K562 (cell line): ENCODE data around the gene IRAK2. TPM values are rescaled to one million over a fixed set of nuclear protein-coding genes. Genes with fewer than 3 reads are reported as not detected.
A peak's percentile ranks its signal among the peaks of the same experiment; 100 is the strongest.

Experiments
- BMI1 ChIP-seq: fragments of 150-350 bp; IDR thresholded peaks from 2 replicates; pipeline ENCODE4 v1.6.1; 2014; ENCODE audit warnings: low read length
- CEBPG ChIP-seq, 3 experiments: fragments of 200-800 bp in 1 of 3; sonication (Bioruptor generic) in 1 of 3; sonication (generic) in 1 of 3; formaldehyde crosslinking in 1 of 3; IDR thresholded peaks in 2 of 3; conservative IDR thresholded peaks in 1 of 3; 2 replicates each; pipeline versions ENCODE4 v1.6.1 to v1.8.0; 2016 to 2022; ENCODE audit warnings: missing compliant biosample characterization in 2 of 3, missing genetic modification characterization in 2 of 3, mild to moderate bottlenecking in 1 of 3, missing genetic modification reagents in 1 of 3
- FOXA3 ChIP-seq, 2 experiments: fragments of 450-650 bp in 1 of 2; sonication (generic) in 1 of 2; formaldehyde crosslinking; IDR thresholded peaks in 1 of 2; conservative IDR thresholded peaks in 1 of 2; 2 replicates each; pipeline versions ENCODE4 v1.4.0 to v1.8.0; 2020 to 2022; ENCODE audit warnings: mild to moderate bottlenecking in 2 of 2, missing genetic modification reagents in 1 of 2
- FOXK1 ChIP-seq: sonication (generic); formaldehyde crosslinking; IDR thresholded peaks from 2 replicates; pipeline ENCODE4 v1.8.0; 2022; ENCODE audit warnings: missing genetic modification reagents, mild to moderate bottlenecking, borderline replicate concordance
- HDAC8 ChIP-seq: fragments of 450-650 bp; IDR thresholded peaks from 2 replicates; pipeline ENCODE4 v1.6.1; 2016; ENCODE audit warnings: mild to moderate bottlenecking, missing genetic modification characterization, moderate library complexity, missing compliant biosample characterization
- HIVEP1 ChIP-seq: fragments of 250-450 bp; sonication (Bioruptor Pico); IDR thresholded peaks from 2 replicates; pipeline ENCODE4 v1.4.0; 2020; ENCODE audit warnings: mild to moderate bottlenecking
- HSF4 ChIP-seq: fragments of 250-450 bp; sonication (Bioruptor Pico); IDR thresholded peaks from 2 replicates; pipeline ENCODE4 v2.1.2; 2022; ENCODE audit warnings: mild to moderate bottlenecking, moderate library complexity, borderline replicate concordance
- NCOA4 ChIP-seq: fragments of 450-650 bp; IDR thresholded peaks from 2 replicates; pipeline ENCODE4 v1.6.1; 2018; ENCODE audit warnings: mild to moderate bottlenecking; ENCODE audit not compliant: partially characterized antibody
- PRMT5 ChIP-seq: sonication (generic); formaldehyde crosslinking; IDR thresholded peaks from 2 replicates; pipeline ENCODE4 v1.5.0; 2020; ENCODE audit warnings: missing genetic modification reagents
- RCOR1 ChIP-seq, 2 experiments: IDR thresholded peaks; 2 replicates each; pipeline ENCODE4 v1.6.1; 2012; ENCODE audit warnings: low read depth in 2 of 2, low read length in 2 of 2, borderline replicate concordance in 1 of 2, improper control_type of control experiment in 1 of 2
- SRSF1 ChIP-seq: fragments of 200-400 bp; formaldehyde crosslinking; IDR thresholded peaks from 2 replicates; pipeline ENCODE4 v1.6.1; 2017; ENCODE audit warnings: mild to moderate bottlenecking, low read depth, low read length, moderate library complexity
- ZFPM2 ChIP-seq: fragments of 250-450 bp; sonication (Bioruptor Pico); IDR thresholded peaks from 2 replicates; pipeline ENCODE4 v1.5.1; 2022; ENCODE audit warnings: mild to moderate bottlenecking
- ZNF24 ChIP-seq: fragments of 450-650 bp; IDR thresholded peaks from 2 replicates; pipeline ENCODE4 v1.6.1; 2016
- ZNF384 ChIP-seq: IDR thresholded peaks from 2 replicates; pipeline ENCODE4 v1.6.1; 2012; ENCODE audit warnings: low read depth, low read length, improper control_type of control experiment
- ZNF717 ChIP-seq: fragments of 250-450 bp; sonication (Bioruptor Pico); IDR thresholded peaks from 2 replicates; pipeline ENCODE4 v1.5.0; 2021
- polyA plus RNA-seq, 8 experiments: library from polyadenylated mRNA; depleted of rRNA in 4 of 8; stranded (reverse) in 5 of 8; unstranded in 3 of 8; fragments of >200 nt; fragmentation: Nextera tagmentation in 2 of 8; fragmentation: Illumina TruSeq in 1 of 8; extraction: Ambion mirVana in 2 of 8; extraction: Trizol in 1 of 8; gene quantifications; 2 replicates each; pipeline versions ENCODE4 v1.2.1 to v1.2.3, GENCODE V29; 2011 to 2014; ENCODE audit warnings: inconsistent platforms in 1 of 8, missing spikeins in 1 of 8
- total RNA-seq, 7 experiments: library from RNA; depleted of rRNA in 6 of 7; stranded (reverse); fragments of >200 nt in 6 of 7; fragmentation: Illumina TruSeq in 2 of 7; extraction: Trizol in 2 of 7; gene quantifications; 2 replicates each; pipeline versions ENCODE4 v1.2.1 to v1.2.3, GENCODE V29; 2011 to 2021; ENCODE audit warnings: low replicate concordance in 1 of 7
- TF ChIP-seq, protein P1 (sequence below): sonication (generic); formaldehyde crosslinking; IDR thresholded peaks from 2 replicates; pipeline ENCODE4 v1.8.0; 2022; ENCODE audit warnings: mild to moderate bottlenecking, missing genetic modification reagents
- TF ChIP-seq, protein P2 (sequence below): sonication (generic); formaldehyde crosslinking; IDR thresholded peaks from 2 replicates; pipeline ENCODE4 v1.8.0; 2022; ENCODE audit warnings: mild to moderate bottlenecking, low read depth, missing genetic modification reagents
- TF ChIP-seq, protein P3 (sequence below), 2 experiments: fragments of 450-650 bp in 1 of 2; IDR thresholded peaks; 2 replicates each; pipeline ENCODE4 v1.6.1; 2011 to 2017; ENCODE audit warnings: low read depth in 2 of 2, antibody characterized with exemption in 1 of 2, borderline replicate concordance in 1 of 2, low read length in 1 of 2, mild to moderate bottlenecking in 1 of 2, mixed read lengths in 1 of 2; ENCODE audit not compliant: control insufficient read depth in 1 of 2

The IRAK2 gene
- total and polyA plus RNA-seq, 9 of the 15 experiments (the other 6 are each of a cell fraction or from before 2014, with no cell fraction given) = 0.42 to 4.4 (median 2.7) TPM

DNA sequence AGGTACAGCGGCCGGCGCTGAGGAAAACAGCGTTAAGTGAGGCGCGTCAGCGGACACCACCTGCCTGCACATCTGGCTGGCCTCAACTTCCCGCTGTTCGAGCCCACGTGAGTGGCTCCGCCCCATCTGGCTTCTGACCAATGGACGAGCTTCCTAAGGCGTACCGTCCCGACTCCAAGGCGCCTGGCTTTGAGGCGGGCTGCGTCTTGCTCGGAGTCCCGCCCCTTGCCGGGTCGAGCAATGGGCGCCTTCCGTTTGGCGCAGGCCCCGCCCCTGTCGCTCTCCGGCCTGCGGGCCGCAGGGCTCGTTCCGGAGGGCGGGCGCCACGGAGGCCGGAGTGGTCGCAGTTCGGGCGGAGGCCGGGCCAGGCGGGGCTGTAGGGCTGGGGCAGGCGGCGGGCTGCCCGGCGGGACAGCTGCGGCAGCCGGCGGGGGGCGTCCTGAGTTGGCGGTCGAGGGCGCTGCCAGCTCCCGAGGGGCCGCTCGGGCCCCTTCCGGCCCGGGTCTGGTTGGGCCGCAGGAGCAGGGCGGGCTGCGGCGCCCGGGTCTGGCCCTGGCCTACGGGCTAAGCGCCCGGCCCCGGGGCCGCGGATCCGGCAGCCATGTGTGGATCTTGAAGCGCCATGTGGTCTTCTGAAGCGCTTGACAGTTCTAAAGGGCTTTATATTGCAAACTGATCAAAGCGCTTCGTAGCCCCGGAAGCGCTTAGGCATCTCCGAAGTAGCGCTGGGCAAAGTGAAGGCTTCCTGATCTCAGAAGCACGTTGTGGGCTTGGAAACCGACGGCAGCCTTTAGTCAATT is 83.7 kb downstream of the IRAK2 start, which contains the start of gene TATDN2 (continued):
- TF ChIP-seq, protein P1, sequence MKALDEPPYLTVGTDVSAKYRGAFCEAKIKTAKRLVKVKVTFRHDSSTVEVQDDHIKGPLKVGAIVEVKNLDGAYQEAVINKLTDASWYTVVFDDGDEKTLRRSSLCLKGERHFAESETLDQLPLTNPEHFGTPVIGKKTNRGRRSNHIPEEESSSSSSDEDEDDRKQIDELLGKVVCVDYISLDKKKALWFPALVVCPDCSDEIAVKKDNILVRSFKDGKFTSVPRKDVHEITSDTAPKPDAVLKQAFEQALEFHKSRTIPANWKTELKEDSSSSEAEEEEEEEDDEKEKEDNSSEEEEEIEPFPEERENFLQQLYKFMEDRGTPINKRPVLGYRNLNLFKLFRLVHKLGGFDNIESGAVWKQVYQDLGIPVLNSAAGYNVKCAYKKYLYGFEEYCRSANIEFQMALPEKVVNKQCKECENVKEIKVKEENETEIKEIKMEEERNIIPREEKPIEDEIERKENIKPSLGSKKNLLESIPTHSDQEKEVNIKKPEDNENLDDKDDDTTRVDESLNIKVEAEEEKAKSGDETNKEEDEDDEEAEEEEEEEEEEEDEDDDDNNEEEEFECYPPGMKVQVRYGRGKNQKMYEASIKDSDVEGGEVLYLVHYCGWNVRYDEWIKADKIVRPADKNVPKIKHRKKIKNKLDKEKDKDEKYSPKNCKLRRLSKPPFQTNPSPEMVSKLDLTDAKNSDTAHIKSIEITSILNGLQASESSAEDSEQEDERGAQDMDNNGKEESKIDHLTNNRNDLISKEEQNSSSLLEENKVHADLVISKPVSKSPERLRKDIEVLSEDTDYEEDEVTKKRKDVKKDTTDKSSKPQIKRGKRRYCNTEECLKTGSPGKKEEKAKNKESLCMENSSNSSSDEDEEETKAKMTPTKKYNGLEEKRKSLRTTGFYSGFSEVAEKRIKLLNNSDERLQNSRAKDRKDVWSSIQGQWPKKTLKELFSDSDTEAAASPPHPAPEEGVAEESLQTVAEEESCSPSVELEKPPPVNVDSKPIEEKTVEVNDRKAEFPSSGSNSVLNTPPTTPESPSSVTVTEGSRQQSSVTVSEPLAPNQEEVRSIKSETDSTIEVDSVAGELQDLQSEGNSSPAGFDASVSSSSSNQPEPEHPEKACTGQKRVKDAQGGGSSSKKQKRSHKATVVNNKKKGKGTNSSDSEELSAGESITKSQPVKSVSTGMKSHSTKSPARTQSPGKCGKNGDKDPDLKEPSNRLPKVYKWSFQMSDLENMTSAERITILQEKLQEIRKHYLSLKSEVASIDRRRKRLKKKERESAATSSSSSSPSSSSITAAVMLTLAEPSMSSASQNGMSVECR = peak; percentile 35; the same call in 1 of the 2 replicates
- TF ChIP-seq SRSF1 = no peak
- TF ChIP-seq NCOA4 = no peak
- TF ChIP-seq PRMT5 (CRISPR knock-in tag) = no peak
- TF ChIP-seq ZNF717 (CRISPR knock-in tag) = no peak
- no peak for TF ChIP-seq HIVEP1 (CRISPR knock-in tag)
- TF ChIP-seq ZFPM2 (CRISPR knock-in tag) = no peak
- no peak for TF ChIP-seq ZNF24
- TF ChIP-seq RCOR1 (IDR thresholded peaks at IDR 0.05; ENCODE audit: borderline replicate concordance in 1 of 2, low read depth in 2 of 2, low read length in 2 of 2) = peak in 1 of 2 experiments; percentile 68; a peak in 2 of 4 replicates
- TF ChIP-seq, protein P2, sequence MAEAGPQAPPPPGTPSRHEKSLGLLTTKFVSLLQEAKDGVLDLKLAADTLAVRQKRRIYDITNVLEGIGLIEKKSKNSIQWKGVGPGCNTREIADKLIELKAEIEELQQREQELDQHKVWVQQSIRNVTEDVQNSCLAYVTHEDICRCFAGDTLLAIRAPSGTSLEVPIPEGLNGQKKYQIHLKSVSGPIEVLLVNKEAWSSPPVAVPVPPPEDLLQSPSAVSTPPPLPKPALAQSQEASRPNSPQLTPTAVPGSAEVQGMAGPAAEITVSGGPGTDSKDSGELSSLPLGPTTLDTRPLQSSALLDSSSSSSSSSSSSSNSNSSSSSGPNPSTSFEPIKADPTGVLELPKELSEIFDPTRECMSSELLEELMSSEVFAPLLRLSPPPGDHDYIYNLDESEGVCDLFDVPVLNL (CRISPR knock-in tag) = peak; percentile 61; the same call in 1 of the 2 replicates
- no peak for TF ChIP-seq FOXK1 (CRISPR knock-in tag)
- TF ChIP-seq, protein P3, sequence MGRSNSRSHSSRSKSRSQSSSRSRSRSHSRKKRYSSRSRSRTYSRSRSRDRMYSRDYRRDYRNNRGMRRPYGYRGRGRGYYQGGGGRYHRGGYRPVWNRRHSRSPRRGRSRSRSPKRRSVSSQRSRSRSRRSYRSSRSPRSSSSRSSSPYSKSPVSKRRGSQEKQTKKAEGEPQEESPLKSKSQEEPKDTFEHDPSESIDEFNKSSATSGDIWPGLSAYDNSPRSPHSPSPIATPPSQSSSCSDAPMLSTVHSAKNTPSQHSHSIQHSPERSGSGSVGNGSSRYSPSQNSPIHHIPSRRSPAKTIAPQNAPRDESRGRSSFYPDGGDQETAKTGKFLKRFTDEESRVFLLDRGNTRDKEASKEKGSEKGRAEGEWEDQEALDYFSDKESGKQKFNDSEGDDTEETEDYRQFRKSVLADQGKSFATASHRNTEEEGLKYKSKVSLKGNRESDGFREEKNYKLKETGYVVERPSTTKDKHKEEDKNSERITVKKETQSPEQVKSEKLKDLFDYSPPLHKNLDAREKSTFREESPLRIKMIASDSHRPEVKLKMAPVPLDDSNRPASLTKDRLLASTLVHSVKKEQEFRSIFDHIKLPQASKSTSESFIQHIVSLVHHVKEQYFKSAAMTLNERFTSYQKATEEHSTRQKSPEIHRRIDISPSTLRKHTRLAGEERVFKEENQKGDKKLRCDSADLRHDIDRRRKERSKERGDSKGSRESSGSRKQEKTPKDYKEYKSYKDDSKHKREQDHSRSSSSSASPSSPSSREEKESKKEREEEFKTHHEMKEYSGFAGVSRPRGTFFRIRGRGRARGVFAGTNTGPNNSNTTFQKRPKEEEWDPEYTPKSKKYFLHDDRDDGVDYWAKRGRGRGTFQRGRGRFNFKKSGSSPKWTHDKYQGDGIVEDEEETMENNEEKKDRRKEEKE (IDR thresholded peaks at IDR 0.05; ENCODE audit: borderline replicate concordance in 1 of 2, control insufficient read depth in 1 of 2, low read depth in 2 of 2, low read length in 1 of 2) = no peak
- TF ChIP-seq CEBPG (CRISPR knock-in tag; IDR thresholded peaks at IDR 0.05) = 0 out of 2 replicates have a peak, but pooled peaks have one; percentile 32
- TF ChIP-seq CEBPG (tag; conservative IDR thresholded peaks at IDR 0.05 in 1 of 2, IDR thresholded peaks at IDR 0.05 in 1 of 2) = no peak
- TF ChIP-seq HSF4 (CRISPR knock-in tag) = no peak
- no peak for TF ChIP-seq ZNF384
- no peak for TF ChIP-seq HDAC8
- TF ChIP-seq BMI1 = no peak
- peak in 1 of 2 experiments; percentile 83; a peak in 2 of 4 replicates for TF ChIP-seq FOXA3 (CRISPR knock-in tag; conservative IDR thresholded peaks at IDR 0.05 in 1 of 2, IDR thresholded peaks at IDR 0.05 in 1 of 2)
